Measurements from ENCODE around the gene CDK4.

Gene CDK4

DNA sequence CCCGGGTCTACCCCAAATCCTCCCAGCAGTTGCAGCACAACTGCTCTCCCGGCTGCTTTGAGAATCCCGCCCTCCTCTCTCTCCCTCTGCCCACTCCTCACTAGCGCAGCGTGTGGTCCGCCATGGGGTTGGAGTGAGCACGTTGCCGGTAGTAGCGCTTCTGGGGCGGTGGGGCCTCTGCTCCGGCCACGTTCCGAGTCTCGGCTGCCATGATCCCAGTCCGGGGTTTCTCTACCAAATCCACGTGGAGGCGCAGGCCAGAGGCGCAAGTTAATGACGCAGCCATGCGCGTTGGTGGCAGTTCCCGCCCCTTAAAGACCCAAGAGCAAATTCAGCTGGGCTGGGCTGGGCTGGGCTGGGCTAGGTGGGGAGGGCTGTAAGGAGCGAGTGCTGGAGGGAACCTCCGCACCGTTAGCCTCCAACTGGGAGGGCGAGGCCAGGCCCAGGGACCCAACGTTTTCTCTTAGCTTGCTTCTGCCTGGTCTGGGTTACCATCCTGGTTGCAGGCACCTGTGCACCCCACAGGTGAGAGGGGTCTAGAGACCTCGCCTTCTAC lies 19.8 kb upstream of the CDK4 start, which contains the start of gene METTL1:
Gene METTL1 (minus strand): TSS at position 233 of the 556 bp plus-strand sequence. CDS start 22 bp downstream, at position 211.
- peak; percentile 81 for DNase-seq

DNA sequence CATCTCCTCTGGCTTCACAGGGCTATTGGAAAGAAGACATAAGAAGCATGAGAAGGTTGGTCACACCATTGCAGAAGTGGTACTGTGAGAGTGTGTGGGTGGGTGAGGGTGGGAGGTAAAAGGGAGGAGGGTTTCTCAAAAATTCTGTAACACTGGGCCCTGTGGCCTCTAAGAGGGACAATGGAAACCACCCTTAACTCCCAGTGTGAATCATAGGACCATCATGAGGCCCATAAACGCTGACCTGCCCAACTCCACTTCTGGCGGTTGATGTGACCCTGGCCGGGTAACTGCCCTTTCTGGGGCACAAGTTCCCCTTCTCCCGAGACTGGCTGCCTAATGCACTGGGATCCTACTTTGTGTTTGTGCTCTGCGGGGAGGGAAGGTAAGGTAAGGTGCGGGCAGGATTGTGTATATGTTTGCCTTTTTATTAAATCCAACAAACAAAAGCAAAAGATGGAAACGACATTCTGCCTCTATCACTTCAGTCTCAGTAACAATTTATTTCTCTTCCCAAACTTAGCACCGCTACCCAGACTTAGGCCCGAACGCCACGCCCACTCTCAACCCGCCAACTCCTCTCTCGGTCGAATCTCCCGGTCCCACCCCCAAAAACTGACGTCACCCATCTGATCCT lies 19.2 kb upstream of the CDK4 start:
- peak; percentile 67 for DNase-seq

DNA sequence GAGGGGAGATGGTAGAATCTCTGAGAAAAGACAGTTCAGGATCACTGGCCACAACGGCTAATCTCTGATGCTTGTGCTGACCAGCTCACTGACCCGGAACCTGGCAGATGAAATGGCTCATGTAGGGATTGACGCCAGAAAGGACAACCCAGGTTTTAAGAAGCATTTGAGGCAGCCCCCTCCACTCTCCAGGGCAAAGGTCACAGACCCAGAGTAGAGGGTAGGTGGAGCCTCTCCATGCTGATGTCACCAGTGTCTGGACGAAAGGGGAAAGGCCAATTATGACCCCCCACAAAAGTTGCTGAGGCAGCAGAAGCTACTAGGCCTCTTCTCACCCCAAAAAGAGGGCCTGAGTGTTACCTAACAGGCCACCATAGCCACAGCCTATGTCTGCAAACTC lies 18.6 kb upstream of the CDK4 start:
- DNase-seq = no peak

DNA sequence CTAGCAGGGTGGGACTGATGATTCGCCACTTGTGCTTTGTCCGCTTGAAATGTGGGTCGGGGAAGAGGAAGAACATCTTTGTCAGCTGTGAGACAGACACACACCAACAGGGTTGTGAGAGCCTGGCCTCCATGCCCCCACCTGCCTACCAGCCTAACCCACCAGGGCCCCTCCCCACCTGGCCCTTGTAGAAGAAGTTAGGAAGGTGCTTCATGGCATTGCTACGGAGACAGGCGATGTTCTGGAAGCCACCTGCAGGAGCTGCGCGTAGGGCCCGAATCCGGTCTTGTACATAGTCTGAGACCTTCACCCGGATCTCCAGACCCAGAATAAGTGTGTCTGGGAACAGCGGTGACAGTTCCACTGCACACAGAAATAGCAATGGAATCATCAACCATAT lies 17.5 kb upstream of the CDK4 start:
- no peak for DNase-seq

DNA sequence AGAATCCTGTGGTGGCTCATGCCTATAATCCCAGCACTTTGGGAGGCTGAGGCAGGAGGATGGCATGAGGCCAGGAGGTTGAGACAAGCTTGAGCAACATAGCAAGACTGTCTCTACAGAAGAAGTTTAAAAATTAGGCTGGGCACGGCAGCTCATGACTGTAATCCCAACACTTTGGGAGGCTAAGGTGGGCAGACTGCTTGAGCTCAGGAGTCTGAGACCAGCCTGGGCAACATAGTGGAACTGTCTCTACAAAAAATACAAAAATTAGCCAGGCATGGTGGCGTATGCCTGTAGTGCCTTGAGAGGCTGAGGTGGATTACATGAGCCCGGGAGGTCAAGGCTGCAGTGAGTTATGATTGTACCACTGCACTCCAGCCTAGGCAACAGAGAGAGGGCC lies 15.8 kb upstream of the CDK4 start:
- DNase-seq = no peak

DNA sequence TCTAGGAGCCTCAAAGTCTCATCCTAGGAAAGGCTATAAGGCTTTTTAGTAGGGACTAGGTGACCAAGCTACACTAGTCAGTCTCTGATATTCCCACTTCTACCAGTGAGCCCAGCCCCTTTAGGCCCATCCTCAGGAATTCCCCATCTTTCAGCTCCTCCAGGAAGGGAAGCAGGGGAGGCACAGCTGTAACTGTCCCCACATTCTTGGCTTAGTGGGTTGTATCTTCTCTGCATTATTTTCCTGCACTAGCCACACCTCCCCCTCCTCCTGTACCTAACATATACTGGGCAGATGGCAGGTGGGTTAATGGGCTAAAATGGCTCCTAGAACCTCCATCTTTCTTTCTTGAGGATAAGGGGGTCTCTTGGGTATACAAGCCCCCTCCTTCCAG lies 15.2 kb upstream of the CDK4 start:
- no peak for DNase-seq

DNA sequence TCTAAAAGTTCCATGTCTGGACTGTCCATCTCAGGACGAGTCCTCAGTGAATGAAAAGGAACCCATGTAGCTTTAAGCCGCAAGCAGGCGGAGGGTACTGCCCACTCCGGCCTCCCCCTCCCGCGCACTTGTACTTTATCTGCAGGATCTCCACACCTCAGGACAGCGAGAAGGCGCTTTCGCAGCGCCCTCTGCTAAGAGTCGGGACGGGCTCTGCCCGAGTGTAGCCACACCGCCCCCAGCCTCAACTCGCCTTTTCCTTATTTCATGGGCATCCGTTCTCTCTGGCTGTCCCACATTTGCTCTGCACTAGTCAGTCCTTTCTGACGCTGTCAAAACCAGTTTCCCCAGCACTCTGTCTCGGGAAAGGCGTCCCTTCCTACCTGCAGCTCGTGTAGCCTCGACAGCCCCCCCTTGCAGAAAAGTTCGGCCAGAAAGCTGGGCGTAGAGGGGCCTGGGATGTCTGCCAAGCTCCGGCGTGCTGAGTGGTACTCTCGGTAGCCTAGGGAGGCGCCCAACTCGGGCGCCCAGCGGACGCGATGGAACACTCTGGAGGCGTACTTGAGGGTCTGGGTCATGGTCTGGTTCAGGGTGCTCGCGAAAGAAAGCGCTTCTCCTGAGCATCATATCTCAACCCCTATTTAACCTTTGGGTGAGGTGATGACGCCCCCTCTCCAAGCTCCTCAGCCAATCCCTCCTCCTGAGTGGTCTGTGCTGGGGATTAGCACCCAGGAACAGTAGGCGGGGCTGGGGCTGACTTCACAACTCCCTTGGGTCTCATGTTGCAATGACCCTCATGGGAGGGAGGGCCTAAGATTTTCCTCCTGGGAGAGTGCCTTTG lies 14.6 kb upstream of the CDK4 start, which contains the start of gene CYP27B1:
Gene CYP27B1 (minus strand): TSS at position 615 of the 841 bp plus-strand sequence. CDS start 37 bp downstream, at position 578.
- DNase-seq = no peak

DNA sequence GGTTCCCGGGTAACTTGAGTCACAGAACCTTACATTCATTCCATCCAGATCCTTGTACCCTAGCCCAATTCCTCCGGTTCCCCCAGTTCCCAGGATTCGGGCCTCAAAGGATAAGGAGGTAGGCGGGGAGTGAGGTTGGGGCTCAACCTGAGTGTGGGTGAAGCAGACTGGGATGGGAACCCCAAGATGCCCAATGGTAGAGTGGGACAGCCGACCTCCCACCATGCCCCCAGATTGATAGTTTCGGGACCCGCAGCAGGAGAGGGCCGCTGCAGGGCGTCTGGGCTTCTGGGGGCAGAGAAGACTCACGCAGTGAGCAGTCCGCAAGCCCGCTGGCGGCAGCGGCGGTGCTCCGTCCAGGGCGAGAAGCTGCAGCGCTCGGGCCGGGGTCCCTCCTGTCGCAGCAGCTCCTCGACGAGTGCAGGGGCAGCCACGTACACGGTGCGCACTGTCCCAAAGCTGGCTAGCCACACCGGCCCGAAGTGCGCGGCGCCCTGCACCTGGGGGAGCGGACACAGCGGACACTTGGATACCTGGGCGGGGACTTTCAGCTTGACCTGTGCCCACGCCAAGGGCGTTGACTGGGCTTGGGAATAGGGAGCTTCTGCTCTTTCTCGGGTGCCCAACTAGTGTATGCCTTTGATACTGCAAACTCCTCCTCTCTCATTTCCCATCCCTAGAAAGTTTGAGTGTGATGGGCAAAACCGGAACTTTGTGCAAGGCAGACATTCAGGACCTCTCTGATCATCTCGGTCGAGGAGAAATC lies 13.8 kb upstream of the CDK4 start:
- DNase-seq = no peak

DNA sequence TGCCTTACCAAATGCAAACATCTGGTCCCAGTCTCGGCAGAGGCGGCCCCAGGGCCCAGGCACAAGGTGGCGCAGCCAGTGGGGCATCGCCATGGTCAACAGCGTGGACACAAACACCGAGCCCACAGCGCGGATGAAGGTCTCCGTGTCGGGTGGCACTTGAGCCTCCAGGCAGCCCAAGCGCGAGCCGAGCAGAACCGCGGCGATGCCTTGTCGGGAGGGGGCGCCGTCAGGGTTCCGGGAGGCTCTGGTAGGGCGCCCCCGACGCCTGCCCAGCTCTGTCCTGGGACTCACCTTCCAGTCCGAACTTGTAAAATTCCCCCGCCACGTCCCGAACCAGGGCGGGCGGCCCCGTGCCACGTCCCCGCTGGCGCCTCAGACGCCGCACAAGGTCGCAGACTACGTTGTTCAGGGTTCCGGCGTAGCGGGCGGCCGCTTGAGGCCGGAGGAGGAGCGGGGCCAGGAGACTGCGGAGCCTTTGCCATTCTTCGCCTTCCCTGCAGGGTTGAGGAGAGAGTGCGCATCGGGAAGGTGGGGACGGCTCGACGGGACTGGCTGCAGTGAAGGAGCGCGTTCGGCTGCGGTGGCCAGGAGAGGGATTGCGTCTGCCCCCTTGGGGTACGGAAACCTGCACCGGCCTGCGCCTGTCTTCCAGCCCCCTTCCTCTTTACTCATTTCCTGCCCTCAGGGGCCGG lies 13.0 kb upstream of the CDK4 start:
- DNase-seq = peak; percentile 31

DNA sequence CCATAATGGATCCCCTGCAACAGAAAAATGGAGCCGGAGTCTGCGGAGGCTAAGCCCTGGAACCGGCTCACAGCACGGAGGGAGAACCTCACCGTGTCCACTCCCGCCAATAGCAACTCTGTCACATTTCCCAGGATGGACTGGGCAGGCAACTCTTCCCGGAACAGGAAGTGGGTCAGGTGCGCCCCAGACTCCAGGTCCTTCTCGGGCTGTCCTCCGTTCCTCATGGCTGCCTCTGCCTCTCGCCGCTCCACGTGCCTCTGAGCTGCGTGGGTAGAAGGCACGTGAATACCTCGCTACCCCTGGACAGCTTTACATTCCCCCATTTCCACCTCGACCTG lies 12.5 kb upstream of the CDK4 start:
- no peak for DNase-seq

DNA sequence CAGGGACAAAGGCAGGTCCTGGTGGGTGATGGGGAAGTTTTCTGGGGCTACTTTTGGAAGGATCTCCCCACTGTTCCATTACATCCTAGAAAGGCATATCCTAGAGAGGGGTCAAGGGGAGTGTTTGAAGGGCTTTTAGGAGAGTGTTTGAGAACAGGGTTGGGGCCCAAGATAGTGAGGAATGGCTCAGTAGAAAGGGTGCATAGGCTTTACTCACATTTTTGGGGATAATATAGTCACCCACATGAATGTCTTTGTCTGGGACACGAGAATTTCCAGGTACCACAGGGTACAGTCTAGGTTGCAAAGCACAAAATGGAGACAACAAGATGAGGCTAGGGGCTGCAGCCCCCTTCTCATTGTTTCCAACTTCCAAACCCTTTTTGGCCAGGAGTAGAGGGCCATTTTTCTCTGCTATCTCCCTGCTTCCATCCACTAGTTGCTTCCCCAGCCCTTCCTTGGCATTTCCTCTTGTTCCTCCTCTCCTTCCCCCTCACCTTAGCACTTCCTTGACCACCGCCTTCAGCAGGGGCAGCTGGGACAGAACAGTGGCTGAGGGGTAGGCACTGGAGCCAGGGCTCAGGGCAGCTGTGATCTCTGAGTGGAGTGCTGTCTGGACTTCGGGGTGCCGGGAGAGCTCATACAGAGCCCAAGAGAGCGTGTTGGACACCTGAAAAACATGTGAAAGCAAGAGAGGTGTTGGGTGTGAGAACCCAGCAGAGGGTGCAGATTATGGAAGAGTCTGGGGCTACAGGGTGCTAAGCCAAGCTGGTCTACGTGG lies 12.0 kb upstream of the CDK4 start:
- no peak for DNase-seq

DNA sequence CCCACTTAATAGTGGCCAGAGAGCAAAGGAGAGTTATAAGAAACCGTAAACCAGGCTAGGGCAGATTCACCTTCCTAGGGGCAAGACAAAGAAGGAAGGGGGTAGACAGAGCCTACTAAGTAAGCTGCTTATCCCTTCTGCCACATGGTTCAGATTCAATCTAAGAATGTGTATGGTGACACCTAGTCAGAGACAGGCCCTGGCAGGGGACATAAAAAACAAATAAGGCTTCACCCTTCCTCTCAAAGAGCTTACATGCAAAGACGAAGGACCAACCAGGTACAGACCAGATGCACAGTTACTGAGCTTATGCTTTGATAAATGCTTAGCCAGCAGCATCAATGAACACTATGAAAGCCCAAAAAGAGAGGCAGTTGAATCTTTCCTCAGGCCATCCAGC lies 10.4 kb upstream of the CDK4 start:
- no peak for DNase-seq

DNA sequence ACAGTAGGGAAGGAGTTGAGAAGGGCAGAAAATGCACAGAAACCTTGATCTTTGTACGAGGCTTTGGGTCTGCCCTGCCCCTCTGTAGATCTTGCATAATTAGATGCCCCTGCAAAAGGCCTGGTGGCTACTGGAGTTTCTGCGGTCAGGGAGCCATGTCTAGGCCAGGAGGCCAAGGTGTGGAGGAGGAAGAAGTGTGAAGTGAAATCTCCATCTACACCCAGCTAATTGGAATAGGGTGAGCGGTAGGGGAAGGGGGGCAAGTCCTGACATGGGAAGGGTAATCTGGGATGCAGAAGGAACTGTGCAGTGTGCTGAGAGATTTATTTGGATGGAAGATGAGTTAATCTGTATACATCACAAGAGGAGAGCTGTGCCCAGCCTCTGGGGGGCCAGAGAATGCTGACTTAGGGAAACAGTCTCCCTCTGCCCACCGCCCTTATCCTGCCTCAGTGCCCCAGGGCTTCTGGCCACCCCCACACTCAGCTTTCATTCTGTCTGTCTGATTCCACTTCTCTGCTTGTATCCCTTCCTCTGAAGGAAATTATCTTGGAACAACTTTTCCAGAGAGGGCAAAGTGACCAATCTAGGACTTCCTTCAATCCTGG lies 9.4 kb upstream of the CDK4 start:
- no peak for DNase-seq

DNA sequence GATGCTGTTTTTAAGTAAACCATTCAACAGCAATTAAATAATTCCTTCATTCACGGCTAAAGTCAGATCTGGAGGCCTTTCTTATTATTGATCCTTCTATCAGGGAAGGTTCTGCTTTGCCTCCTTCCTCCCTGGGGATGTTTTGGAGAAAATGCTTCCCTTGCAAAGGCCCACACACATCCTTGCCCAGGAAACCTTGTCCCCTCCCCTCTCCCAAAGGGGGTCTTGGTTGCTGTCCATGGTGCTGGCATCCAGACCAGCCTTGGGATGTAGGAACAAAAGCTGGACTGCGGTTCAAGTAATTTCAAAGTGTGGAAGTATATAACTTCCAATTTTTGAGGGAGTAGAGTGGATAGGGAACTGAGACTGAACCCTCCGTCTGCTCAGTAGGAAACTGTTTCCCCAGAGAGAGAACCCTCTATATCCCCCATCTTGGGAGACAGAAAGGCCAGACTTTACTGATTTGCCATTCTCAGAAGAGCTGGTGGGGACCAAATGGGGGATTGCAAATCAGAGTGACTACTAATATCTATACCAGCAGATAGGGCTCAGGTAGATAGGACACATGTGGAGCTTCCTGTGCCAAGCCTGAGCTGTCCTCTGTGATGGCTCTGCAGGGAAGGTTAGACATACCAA lies 8.4 kb upstream of the CDK4 start:
- DNase-seq = no peak

DNA sequence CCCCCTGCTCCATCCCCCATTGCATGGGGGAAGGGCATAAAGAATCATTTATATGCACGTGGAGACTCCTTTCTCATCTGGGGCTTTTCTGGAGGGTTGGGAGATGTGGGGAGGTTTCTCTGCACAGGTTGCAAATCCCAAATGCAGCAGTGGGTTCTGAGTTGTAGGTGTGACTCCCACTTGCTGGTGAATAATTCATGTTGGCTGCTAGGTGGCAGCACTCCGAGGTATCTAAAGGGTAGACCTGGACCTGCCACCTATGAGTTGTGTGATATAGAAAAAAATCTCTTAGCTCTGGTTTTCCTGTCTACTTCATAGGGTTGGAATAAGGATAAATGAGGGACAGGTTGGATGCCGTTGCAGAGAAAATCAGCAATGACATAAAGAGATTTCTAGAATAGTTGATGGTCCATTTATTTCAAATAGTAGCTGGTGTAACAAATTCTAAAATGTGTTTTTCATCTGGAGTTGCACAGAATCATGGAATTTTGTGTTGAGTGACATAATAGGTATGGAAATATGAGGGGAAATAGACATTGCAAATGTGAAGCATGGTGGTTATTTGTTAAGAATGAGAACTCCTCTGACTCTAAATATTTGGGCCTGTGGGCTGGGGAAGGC lies 7.4 kb upstream of the CDK4 start:
- DNase-seq = no peak

DNA sequence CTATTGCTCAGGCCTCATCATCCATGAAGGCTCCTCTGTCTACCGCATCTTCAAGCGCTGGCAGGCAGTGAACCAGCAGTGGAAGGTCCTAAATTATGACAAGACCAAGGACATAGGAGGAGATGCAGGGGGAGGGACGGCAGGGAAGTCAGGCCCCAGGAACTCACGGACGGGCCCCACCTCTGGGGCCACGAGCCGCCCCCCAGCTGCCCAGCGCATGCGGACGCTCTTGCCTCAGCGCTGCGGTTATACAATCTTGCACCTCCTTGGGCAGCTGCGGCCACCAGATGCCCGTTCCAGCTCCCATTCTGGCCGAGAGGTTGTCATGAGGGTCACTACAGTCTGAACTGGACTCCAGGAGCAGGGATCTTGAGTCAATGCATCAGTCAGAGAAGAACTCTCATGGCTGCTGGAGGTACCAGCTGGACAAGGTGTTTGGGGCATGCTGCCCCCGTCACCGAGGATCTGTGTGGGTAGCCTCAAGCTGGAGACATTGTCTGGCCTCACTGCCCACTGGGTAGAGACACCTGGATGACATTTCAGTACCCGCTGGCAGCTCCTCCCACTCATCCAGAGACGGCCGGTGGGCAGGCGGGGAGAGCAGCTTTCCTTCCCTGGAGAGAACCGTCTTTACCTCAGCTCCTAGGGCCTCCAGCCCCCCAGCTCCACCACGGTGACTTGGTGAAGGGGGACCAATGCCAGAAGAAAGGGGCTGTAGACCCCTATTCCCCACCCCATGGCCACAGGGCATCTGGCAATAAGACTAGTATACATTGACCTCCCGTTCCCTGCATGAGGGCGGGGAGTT lies 6.6 kb upstream of the CDK4 start:
- no peak for DNase-seq

DNA sequence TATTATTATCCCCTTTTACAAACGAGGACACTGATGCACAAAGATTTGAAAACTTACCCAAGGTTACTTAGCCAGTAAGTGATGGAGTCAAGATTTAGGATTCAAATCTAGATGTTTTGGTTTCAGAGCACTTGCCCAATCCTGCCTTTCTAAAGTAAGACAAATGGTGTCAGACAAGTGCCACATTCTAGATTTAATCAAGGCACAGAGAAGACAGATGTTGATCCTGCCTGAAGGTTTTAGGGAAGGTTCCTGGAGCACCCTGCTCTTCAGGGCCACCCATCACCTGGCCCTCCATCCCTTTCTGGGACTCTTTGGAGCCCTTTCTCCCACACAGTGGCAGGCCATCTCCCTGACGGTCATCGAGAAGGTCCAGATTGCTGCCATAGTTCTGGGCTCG lies 5.7 kb upstream of the CDK4 start:
- no peak for DNase-seq

DNA sequence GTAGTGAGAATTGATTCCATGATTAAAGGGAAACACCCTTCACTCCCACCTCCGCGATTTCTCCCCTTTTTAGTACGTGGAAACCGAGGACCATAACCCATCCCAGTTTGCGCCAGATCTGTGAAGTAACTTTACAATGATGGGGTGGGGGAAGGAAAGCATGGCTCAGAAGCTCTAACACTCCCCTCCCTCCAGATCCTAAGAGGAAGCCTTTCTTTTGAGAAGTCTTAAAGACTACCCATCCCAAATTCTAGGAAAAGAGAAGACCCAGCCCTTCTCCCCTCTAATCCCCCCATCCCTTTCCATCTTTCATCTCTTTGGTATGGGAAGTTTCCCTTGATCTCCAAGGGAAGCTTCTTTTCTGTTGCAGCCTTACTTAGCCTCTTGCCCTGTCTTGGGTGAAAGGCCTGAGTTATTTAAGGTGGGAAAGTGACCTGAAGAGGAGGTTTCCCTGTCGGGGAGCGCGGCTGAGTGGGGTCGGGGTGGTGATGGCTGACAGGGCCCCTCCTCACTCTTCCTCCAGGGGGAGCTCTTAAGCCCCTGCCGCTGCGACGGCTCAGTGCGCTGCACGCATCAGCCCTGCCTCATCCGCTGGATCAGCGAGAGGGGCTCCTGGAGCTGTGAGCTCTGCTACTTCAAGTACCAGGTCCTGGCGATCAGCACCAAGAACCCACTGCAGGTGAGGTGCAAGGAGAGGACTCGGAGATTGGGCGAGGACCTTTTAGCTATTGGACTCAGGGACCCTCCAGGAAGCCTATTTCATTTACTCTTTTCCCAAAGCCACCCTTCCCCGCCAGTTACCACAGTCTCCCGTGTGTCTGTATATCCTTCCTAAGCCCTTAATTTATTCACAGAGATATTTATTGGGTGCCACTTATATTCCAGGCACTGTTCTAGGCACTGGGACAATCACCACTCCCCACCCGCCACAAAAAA lies 4.6 kb upstream of the CDK4 start:
- peak; percentile 60 for DNase-seq
